Activated CD8-positive, alpha-beta T cell treated with anti-CD3 and anti-CD28 coated beads for 36 hours (primary cell): ENCODE data around the gene ADAM23. TPM values are rescaled to one million over a fixed set of nuclear protein-coding genes. Genes with fewer than 3 reads are reported as not detected.
"Not testable (repeated sequence)": the region's sequence is repeated elsewhere in the genome, so short reads cannot be mapped to it uniquely, and the experiment has no call there.

Experiments used
- ATAC-seq: fragments of 200-7000 bp; cut with Tn5 transposase; one replicate; pipeline ENCODE4 v1.10.0; 2021; ENCODE audit warnings: mild to moderate bottlenecking, moderate library complexity
- CTCF ChIA-PET: fragments of 350-600 bp; sonication (Branson Sonifier 250); formaldehyde crosslinking; loops from one replicate; lab custom pipeline; 2021; ENCODE audit warnings: antibody characterized with exemption; lab: Charles Lee
- POLR2A ChIA-PET: fragments of 350-600 bp; sonication (Branson Sonifier 250); formaldehyde crosslinking; loops from one replicate; lab custom pipeline; 2021; ENCODE audit warnings: antibody characterized with exemption; lab: Charles Lee
- DNase-seq: peaks from one replicate; pipeline ENCODE4 v3.0.0-alpha.2; 2020
- H3K27ac Mint-ChIP-seq: one replicate; pipeline ENCODE4 v1.8.0; 2021; ENCODE audit warnings: mild to moderate bottlenecking, mixed read lengths
- H3K27me3 Mint-ChIP-seq: one replicate; pipeline ENCODE4 v1.8.0; 2021; ENCODE audit warnings: mixed read lengths
- H3K36me3 Mint-ChIP-seq: one replicate; pipeline ENCODE4 v1.8.0; 2021; ENCODE audit warnings: low read depth, mixed read lengths
- H3K4me1 Mint-ChIP-seq: one replicate; pipeline ENCODE4 v1.8.0; 2021; ENCODE audit warnings: low read depth, mixed read lengths
- H3K4me3 Mint-ChIP-seq: one replicate; pipeline ENCODE4 v1.8.0; 2021; ENCODE audit warnings: mild to moderate bottlenecking, moderate library complexity, mixed read lengths
- H3K9me3 Mint-ChIP-seq: one replicate; pipeline ENCODE4 v1.8.0; 2021; ENCODE audit warnings: mixed read lengths
- intact Hi-C: fragments of 100-400 bp; cut with micrococcal nuclease; formaldehyde crosslinking; loops from one replicate; pipeline ENCODE4 v1.10.0; 2022
- total RNA-seq, 2 experiments: library from RNA; stranded (reverse); gene quantifications; one replicate each; pipeline ENCODE4 v1.2.3, GENCODE V29; 2021
- TF ChIP-seq, protein P1 (sequence below): fragments of 200-600 bp; IDR thresholded peaks from one replicate; pipeline ENCODE4 v1.8.0; 2022; ENCODE audit warnings: antibody characterized with exemption, mild to moderate bottlenecking

The ADAM23 gene, protein sequence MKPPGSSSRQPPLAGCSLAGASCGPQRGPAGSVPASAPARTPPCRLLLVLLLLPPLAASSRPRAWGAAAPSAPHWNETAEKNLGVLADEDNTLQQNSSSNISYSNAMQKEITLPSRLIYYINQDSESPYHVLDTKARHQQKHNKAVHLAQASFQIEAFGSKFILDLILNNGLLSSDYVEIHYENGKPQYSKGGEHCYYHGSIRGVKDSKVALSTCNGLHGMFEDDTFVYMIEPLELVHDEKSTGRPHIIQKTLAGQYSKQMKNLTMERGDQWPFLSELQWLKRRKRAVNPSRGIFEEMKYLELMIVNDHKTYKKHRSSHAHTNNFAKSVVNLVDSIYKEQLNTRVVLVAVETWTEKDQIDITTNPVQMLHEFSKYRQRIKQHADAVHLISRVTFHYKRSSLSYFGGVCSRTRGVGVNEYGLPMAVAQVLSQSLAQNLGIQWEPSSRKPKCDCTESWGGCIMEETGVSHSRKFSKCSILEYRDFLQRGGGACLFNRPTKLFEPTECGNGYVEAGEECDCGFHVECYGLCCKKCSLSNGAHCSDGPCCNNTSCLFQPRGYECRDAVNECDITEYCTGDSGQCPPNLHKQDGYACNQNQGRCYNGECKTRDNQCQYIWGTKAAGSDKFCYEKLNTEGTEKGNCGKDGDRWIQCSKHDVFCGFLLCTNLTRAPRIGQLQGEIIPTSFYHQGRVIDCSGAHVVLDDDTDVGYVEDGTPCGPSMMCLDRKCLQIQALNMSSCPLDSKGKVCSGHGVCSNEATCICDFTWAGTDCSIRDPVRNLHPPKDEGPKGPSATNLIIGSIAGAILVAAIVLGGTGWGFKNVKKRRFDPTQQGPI
- total RNA-seq: under 1 TPM; 0.07 to 0.54 TPM

DNA sequence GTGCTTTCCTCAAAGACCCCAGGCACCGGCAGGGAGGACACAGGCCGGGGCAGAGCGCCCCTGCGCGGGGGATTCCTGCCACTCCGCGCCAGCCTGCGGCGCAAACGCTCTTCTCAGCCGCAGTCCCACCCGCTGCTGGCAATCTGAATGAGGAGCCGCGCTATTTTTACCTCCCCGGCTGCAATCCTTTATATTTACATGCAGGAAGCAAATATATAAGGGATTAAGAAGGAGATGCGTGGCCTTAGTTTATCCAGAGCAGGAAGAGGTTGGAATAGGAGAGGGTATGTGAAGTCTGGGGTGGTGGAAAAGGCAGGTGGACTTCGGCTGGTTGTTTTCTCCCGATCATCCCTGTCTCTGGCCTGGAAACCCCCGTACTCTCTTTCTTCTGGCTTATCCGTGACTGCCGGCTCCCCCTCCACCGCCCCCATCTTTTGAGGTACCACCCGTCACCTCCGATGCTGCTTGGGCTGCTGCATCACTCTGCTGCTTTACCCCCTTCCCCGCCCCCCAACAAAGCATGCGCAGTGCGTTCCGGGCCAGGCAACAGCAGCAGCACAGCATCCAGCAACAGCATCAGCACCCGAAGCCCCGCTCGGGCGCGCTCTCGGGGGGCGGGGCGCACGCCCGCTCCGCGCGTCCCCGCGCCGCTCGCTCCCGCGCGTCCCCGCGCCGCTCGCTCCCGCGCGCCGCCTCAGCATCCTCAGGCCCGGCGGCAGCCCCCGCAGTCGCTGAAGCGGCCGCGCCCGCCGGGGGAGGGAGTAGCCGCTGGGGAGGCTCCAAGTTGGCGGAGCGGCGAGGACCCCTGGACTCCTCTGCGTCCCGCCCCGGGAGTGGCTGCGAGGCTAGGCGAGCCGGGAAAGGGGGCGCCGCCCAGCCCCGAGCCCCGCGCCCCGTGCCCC lies at the start of gene ADAM23:
ADAM23 (plus strand) TSS at position 700 of the 902 bp plus-strand sequence. CDS start 335 bp downstream, outside the sequence.
- peak; percentile 69 for ATAC-seq
- no peaks in the 10 kb centered on the region for H3K9me3 Mint-ChIP-seq
- H3K4me3 Mint-ChIP-seq: peak within 1 kb of the TSS; percentile 68
- ChIA-PET CTCF (no interaction called here), POLR2A (no interaction called here)
- peak; percentile 49 for DNase-seq
- TF ChIP-seq, protein P1, sequence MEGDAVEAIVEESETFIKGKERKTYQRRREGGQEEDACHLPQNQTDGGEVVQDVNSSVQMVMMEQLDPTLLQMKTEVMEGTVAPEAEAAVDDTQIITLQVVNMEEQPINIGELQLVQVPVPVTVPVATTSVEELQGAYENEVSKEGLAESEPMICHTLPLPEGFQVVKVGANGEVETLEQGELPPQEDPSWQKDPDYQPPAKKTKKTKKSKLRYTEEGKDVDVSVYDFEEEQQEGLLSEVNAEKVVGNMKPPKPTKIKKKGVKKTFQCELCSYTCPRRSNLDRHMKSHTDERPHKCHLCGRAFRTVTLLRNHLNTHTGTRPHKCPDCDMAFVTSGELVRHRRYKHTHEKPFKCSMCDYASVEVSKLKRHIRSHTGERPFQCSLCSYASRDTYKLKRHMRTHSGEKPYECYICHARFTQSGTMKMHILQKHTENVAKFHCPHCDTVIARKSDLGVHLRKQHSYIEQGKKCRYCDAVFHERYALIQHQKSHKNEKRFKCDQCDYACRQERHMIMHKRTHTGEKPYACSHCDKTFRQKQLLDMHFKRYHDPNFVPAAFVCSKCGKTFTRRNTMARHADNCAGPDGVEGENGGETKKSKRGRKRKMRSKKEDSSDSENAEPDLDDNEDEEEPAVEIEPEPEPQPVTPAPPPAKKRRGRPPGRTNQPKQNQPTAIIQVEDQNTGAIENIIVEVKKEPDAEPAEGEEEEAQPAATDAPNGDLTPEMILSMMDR: no peak
- intact Hi-C loops: no loop called here
- H3K4me1 Mint-ChIP-seq: peaks cover 12% of the 10 kb centered on the region
- H3K27ac Mint-ChIP-seq: no peak within 1 kb of the TSS
- no peaks in the 10 kb centered on the region for H3K36me3 Mint-ChIP-seq
- peaks cover 62% of the 10 kb centered on the region for H3K27me3 Mint-ChIP-seq

DNA sequence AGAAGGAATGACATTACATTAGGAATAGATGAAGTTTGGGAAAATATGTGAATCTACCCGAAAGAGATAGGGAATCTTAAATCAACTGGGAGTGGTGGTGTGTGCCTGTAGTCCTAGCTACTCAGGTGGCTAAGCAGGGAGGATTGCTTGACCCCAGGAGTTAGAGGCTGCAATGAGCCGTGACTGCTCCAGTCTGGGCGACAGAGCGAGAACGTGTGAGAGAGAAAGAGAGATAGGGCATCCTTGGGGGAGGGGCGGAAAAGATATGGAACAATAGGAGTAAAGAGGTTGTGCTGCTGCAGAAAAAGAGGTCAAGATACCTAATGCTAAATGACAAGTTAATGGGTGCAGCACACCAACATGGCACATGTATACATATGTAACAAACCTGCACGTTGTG lies 47.1 kb upstream of the ADAM23 start:
- DNase-seq (no peak), ATAC-seq (no peak)
- intact Hi-C loops: no loop called here
- POLR2A ChIA-PET: no interaction called here
- Mint-ChIP-seq H3K27ac (no peak overlapping the region), H3K36me3 (no peaks in the 10 kb centered on the region), H3K9me3 (peaks cover 4% of the 10 kb centered on the region), H3K27me3 (peaks cover 3% of the 10 kb centered on the region), H3K4me3 (no peak overlapping the region), H3K4me1 (no peaks in the 10 kb centered on the region)
- TF ChIP-seq, protein P1: no peak
- CTCF ChIA-PET: no interaction called here

DNA sequence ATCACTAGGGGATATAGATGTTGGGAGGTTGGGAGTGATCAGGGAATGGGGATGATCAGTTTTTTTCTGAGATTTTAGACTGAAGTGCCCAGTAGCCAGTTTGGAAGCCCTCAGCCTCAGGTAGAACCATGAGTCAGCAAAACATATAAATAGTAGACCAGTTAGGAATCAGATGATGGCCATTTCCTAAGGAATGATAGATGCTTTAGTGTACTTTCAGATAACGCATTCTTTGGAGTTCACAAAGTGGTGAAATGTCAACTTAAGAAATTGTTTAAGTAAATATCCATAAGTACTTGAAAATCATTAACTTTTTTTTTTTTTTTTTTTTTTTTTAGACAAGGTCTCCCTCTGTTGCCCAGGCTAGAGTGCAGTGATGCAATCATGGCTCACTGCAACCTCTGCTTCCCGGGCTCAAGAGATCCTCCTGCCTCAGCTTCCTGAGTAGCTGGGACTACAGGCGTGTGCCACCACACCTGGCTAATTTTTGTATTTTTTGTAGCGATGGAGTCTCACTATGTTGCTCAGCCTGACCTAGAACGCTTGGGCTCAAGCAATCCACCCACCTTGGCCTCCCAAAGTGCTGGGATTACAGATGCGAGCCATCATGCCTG lies 40.3 kb upstream of the ADAM23 start:
- DNase-seq, intact Hi-C loops, H3K9me3 Mint-ChIP-seq, H3K27ac Mint-ChIP-seq, H3K4me3 Mint-ChIP-seq, H3K36me3 Mint-ChIP-seq, H3K27me3 Mint-ChIP-seq, ATAC-seq, H3K4me1 Mint-ChIP-seq, POLR2A ChIA-PET: not testable (repeated sequence)
- CTCF ChIA-PET: interaction anchor here (1.4 kb wide), 1 partner anchor 11 kb away, joined by 3 read pairs; no protein-coding TSS in a partner anchor

DNA sequence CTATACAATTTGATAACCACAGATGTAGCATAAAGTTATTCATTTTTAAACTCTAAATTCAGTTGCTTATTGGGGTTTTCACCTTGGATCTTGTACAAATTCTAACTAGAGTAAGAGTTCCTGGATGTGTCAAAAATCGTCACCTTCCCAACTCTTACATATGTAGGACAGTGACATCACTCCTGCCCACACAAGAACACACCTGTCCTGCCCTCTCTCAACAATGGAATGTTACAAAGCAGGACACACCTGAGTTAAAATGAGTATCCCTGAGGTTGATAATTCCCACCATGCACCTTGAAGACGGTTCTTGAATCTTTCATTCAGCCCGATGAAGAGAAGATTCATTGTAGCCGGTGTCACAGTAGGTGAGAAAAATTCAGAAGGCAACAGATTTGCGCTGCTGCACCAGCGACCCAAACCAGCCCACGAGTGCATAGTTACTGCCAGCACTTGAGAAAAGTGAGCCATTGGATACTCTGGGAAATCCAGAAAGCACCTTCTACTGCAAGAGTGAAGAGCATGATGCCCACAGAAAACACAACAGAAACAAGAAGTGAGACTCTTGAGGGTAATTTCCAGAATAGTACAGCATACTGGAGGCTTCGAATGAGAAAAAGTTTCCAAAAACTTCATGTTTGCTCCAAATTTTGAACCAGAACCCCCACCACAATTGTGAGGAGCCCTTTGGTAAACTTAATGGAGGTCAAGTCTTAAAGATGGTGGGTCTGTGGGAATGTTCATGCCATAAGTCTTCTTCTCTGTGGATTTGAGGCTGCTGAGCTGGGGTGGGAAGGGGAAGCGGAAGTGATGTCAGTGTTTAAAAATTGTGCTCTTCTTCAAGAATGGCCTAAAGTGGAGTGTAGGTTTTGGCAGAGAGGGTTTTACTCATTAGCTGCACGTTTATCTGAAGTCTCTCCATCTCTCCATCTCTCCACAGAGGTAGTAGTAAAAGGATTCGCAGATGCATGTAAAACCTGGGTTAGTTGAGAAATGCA lies 34.7 kb upstream of the ADAM23 start:
- TF ChIP-seq, protein P1: no peak
- H3K9me3 Mint-ChIP-seq: no peaks in the 10 kb centered on the region
- ChIA-PET CTCF (no interaction called here), POLR2A (no interaction called here)
- no peaks in the 10 kb centered on the region for H3K4me1 Mint-ChIP-seq
- H3K36me3 Mint-ChIP-seq: no peaks in the 10 kb centered on the region
- ATAC-seq (no peak), DNase-seq (no peak)
- no peak overlapping the region for H3K4me3 Mint-ChIP-seq
- intact Hi-C loops: no loop called here
- peaks cover 7% of the 10 kb centered on the region for H3K27me3 Mint-ChIP-seq
- H3K27ac Mint-ChIP-seq: no peak overlapping the region
